CD14-positive monocyte (primary cell): ENCODE data around the gene CMTM6. TPM values are rescaled to one million over a fixed set of nuclear protein-coding genes. Genes with fewer than 3 reads are reported as not detected.
A peak's percentile ranks its signal among the peaks of the same experiment; 100 is the strongest.

Source experiments
- DNase-seq, 3 donors: peaks; one replicate each; pipeline ENCODE4 v3.0.0-alpha.2; 2011 to 2022
- H2AFZ ChIP-seq: 2 replicates; pipeline ENCODE4 v1.6.0; 2012; ENCODE audit warnings: mild to moderate bottlenecking, low read depth, low read length, inconsistent platforms; ENCODE audit not compliant: insufficient read depth, poor library complexity, severe bottlenecking
- H3K27ac ChIP-seq, 2 donors: 1 replicate in 1 of 2; 2 replicates in 1 of 2; pipeline ENCODE4 v1.5.1; 2012 to 2013; ENCODE audit warnings: low read length in 2 of 2, control low read depth in 1 of 2, inconsistent platforms in 1 of 2, low read depth in 1 of 2, mild to moderate bottlenecking in 1 of 2
- H3K27me3 ChIP-seq, 2 donors: one replicate each; pipeline versions ENCODE4 v1.6.0 to v1.6.1; 2011 to 2013; ENCODE audit warnings: low read length in 2 of 2; ENCODE audit not compliant: control insufficient read depth in 2 of 2, insufficient read depth in 2 of 2
- H3K36me3 ChIP-seq, 2 donors: replicated peaks in 1 of 2; 1 replicate in 1 of 2; 2 replicates in 1 of 2; pipeline versions ENCODE4 v1.5.1 to v1.6.1; 2012 to 2013; ENCODE audit warnings: low read length in 2 of 2, control low read depth in 1 of 2, inconsistent platforms in 1 of 2, mild to moderate bottlenecking in 1 of 2; ENCODE audit not compliant: insufficient read depth in 2 of 2, control insufficient read depth in 1 of 2
- H3K4me1 ChIP-seq, 2 donors: 1 replicate in 1 of 2; 2 replicates in 1 of 2; pipeline versions ENCODE4 v1.5.1 to v1.6.1; 2012 to 2013; ENCODE audit warnings: low read length in 2 of 2, control low read depth in 1 of 2, inconsistent platforms in 1 of 2, mild to moderate bottlenecking in 1 of 2, moderate library complexity in 1 of 2; ENCODE audit not compliant: insufficient read depth in 2 of 2, control insufficient read depth in 1 of 2
- H3K4me2 ChIP-seq: replicated peaks from 2 replicates; pipeline ENCODE3; 2012; ENCODE audit warnings: low read length, moderate library complexity, mild to moderate bottlenecking; ENCODE audit not compliant: poor library complexity, severe bottlenecking; ENCODE audit errors: extremely low read depth
- H3K4me3 ChIP-seq, 3 experiments: fragments of 200-600 bp in 1 of 3; sonication (generic) in 1 of 3; replicated peaks in 1 of 3; 1 replicate in 2 of 3; 2 replicates in 1 of 3; pipeline ENCODE4 v1.5.1; 2011 to 2013; ENCODE audit warnings: low read length in 3 of 3, mild to moderate bottlenecking in 3 of 3, control low read depth in 2 of 3, low read depth in 2 of 3, inconsistent platforms in 1 of 3, moderate library complexity in 1 of 3
- H3K79me2 ChIP-seq: 2 replicates; pipeline ENCODE4 v1.6.0; 2012; ENCODE audit warnings: mild to moderate bottlenecking, control low read depth, inconsistent platforms, low read length, moderate library complexity; ENCODE audit not compliant: insufficient read depth
- H3K9ac ChIP-seq: 2 replicates; pipeline ENCODE4 v1.6.0; 2017; ENCODE audit warnings: low read length, mild to moderate bottlenecking; ENCODE audit not compliant: insufficient read depth, poor library complexity, severe bottlenecking
- H3K9me3 ChIP-seq, 2 donors: replicated peaks in 1 of 2; 1 replicate in 1 of 2; 2 replicates in 1 of 2; pipeline versions ENCODE4 v1.5.1 to v1.6.1; 2012 to 2013; ENCODE audit warnings: low read length in 2 of 2, control low read depth in 1 of 2; ENCODE audit not compliant: control insufficient read depth in 1 of 2, insufficient read depth in 1 of 2
- H4K20me1 ChIP-seq: 2 replicates; pipeline ENCODE4 v1.6.0; 2012; ENCODE audit warnings: mild to moderate bottlenecking, low read length, control low read depth, moderate library complexity; ENCODE audit not compliant: insufficient read depth
- H3K27ac Mint-ChIP-seq, 7 donors: one replicate each; pipeline ENCODE4 v1.8.0; 2020; ENCODE audit warnings: mild to moderate bottlenecking in 7 of 7, mixed read lengths in 7 of 7, moderate library complexity in 6 of 7, inconsistent platforms in 2 of 7
- H3K27me3 Mint-ChIP-seq, 3 donors: one replicate each; pipeline ENCODE4 v1.8.0; 2021 to 2022; ENCODE audit warnings: low read depth in 3 of 3, mild to moderate bottlenecking in 3 of 3, mixed read lengths in 3 of 3, moderate library complexity in 3 of 3, inconsistent platforms in 1 of 3
- H3K36me3 Mint-ChIP-seq, 2 donors: one replicate each; pipeline ENCODE4 v1.8.0; 2020; ENCODE audit warnings: mixed read lengths in 2 of 2, inconsistent platforms in 1 of 2, mild to moderate bottlenecking in 1 of 2
- H3K4me1 Mint-ChIP-seq: one replicate; pipeline ENCODE4 v1.8.0; 2020; ENCODE audit warnings: mild to moderate bottlenecking, mixed read lengths
- H3K4me3 Mint-ChIP-seq, 2 donors: one replicate each; pipeline ENCODE4 v1.8.0; 2020; ENCODE audit warnings: mild to moderate bottlenecking in 2 of 2, mixed read lengths in 2 of 2, moderate library complexity in 1 of 2
- H3K9me3 Mint-ChIP-seq, 7 donors: one replicate each; pipeline ENCODE4 v1.8.0; 2020 to 2022; ENCODE audit warnings: mixed read lengths in 7 of 7, mild to moderate bottlenecking in 6 of 7, moderate library complexity in 6 of 7, inconsistent platforms in 2 of 7
- CTCF ChIP-seq: fragments of 200-600 bp; IDR thresholded peaks from one replicate; pipeline ENCODE4 v1.8.0; 2022; ENCODE audit warnings: antibody characterized with exemption, mild to moderate bottlenecking
- WGBS: methylation state at CpG from one replicate; pipeline ENCODE4 v1.1.5; 2013; ENCODE audit warnings: missing lambda C conversion rate; ENCODE audit not compliant: insufficient coverage; 5-methylcytosine and 5-hydroxymethylcytosine counted together
- intact Hi-C, 2 donors: fragments of 100-400 bp; cut with micrococcal nuclease; formaldehyde crosslinking; loops; one replicate each; pipeline versions ENCODE4 v1.15.0 to v1.15.1; 2023
- polyA plus RNA-seq, 3 donors: library from polyadenylated mRNA; depleted of rRNA in 1 of 3; unstranded in 2 of 3; stranded (reverse) in 1 of 3; fragments of 300-500 nt in 2 of 3; fragments of >200 nt in 1 of 3; fragmentation: Illumina TruSeq in 2 of 3; gene quantifications; 1 replicate in 2 of 3; 2 replicates in 1 of 3; pipeline ENCODE4 v1.2.3, GENCODE V29; 2012 to 2021

The CMTM6 gene
- polyA plus RNA-seq, 3 donors, result 40.0 to 210 (median 190) TPM

- H3K79me2 ChIP-seq, result peaks cover 61% of the 10 kb centered on the region
- H3K27me3 ChIP-seq, result no peaks in the 10 kb centered on the region
- H2AFZ ChIP-seq, result no peak overlapping the region
- H3K4me2 ChIP-seq, result no peak overlapping the region
- no peak overlapping the region for H3K4me3 ChIP-seq
- H3K27ac Mint-ChIP-seq, result peak overlapping the region in 1 of 7 donors; percentile 23
- no peak for TF ChIP-seq CTCF
- peaks cover 24 to 54% of the 10 kb centered on the region in 2 donors for H3K36me3 Mint-ChIP-seq
- H3K9me3 ChIP-seq, result no peaks in the 10 kb centered on the region
- H3K9me3 Mint-ChIP-seq, result peaks cover 0 to 2% (median 0%) of the 10 kb centered on the region in 7 donors
- peaks cover 20 to 57% of the 10 kb centered on the region in 2 donors for H3K36me3 ChIP-seq
- H3K4me3 Mint-ChIP-seq, result no peak overlapping the region
- H3K27me3 Mint-ChIP-seq, result no peaks in the 10 kb centered on the region
- H4K20me1 ChIP-seq, result peaks cover 65% of the 10 kb centered on the region
- H3K4me1 Mint-ChIP-seq, result peaks cover 6% of the 10 kb centered on the region
- no peak for DNase-seq
- H3K27ac ChIP-seq, result no peak overlapping the region
- H3K4me1 ChIP-seq, result no peaks in the 10 kb centered on the region
- 100% methylated on average over 2 of the region's 2 CpGs for WGBS
- H3K9ac ChIP-seq, result no peak overlapping the region
- intact Hi-C loops, result no loop called here
Measured at GRCh38 chr3:32542807-32543206, 40.2 kb upstream of the CMTM6 start.

GRCh38 chr3:32540899-32541298, 38.2 kb upstream of the CMTM6 start:
- H2AFZ ChIP-seq, result no peak overlapping the region
- H3K27ac ChIP-seq, result no peak overlapping the region
- intact Hi-C loops, result no loop called here
- H3K9ac ChIP-seq, result no peak overlapping the region
- Mint-ChIP-seq H3K27me3 (no peaks in the 10 kb centered on the region), H3K9me3 (peaks cover 0 to 2% (median 0%) of the 10 kb centered on the region in 7 donors), H3K36me3 (peaks cover 30 to 60% of the 10 kb centered on the region in 2 donors), H3K4me3 (no peak overlapping the region), H3K4me1 (peaks cover 6% of the 10 kb centered on the region), H3K27ac (no peak overlapping the region)
- no CpG with 5 or more reads among the region's 4 CpGs for WGBS
- H3K4me1 ChIP-seq, result no peaks in the 10 kb centered on the region
- no peaks in the 10 kb centered on the region for H3K9me3 ChIP-seq
- no peak for TF ChIP-seq CTCF
- peaks cover 26 to 72% of the 10 kb centered on the region in 2 donors for H3K36me3 ChIP-seq
- H3K27me3 ChIP-seq, result no peaks in the 10 kb centered on the region
- peaks cover 46% of the 10 kb centered on the region for H4K20me1 ChIP-seq
- peaks cover 42% of the 10 kb centered on the region for H3K79me2 ChIP-seq
- DNase-seq, result no peak
- H3K4me2 ChIP-seq, result no peak overlapping the region
- H3K4me3 ChIP-seq, result no peak overlapping the region
